Activated CD8-positive, alpha-beta memory T cell treated with anti-CD3 and anti-CD28 coated beads, Interleukin-2, amount 10 ng/mL, durations not matched to agents 7 days and 5 days (primary cell): ENCODE results near the gene SUCLA2. TPM values are rescaled to one million over a fixed set of nuclear protein-coding genes. Genes with fewer than 3 reads are reported as not detected.

Experiments
- ATAC-seq: fragments of 150-1000 bp; cut with Tn5 transposase; one replicate; pipeline ENCODE4 v1.10.0; 2021; ENCODE audit warnings: moderate library complexity
- CTCF ChIA-PET: fragments of 350-600 bp; sonication (Branson Sonifier 250); formaldehyde crosslinking; loops from one replicate; lab custom pipeline; 2021; ENCODE audit warnings: antibody characterized with exemption; lab: Charles Lee
- DNase-seq: peaks from one replicate; pipeline ENCODE4 v3.0.0-alpha.2; 2020
- H3K27ac Mint-ChIP-seq: one replicate; pipeline ENCODE4 v1.8.0; 2021; ENCODE audit warnings: mild to moderate bottlenecking, mixed read lengths
- H3K27me3 Mint-ChIP-seq: one replicate; pipeline ENCODE4 v1.8.0; 2021; ENCODE audit warnings: mixed read lengths
- H3K36me3 Mint-ChIP-seq: one replicate; pipeline ENCODE4 v1.8.0; 2021; ENCODE audit warnings: mild to moderate bottlenecking, mixed read lengths
- H3K4me1 Mint-ChIP-seq: one replicate; pipeline ENCODE4 v1.8.0; 2021; ENCODE audit warnings: mixed read lengths
- H3K4me3 Mint-ChIP-seq: one replicate; pipeline ENCODE4 v1.8.0; 2021; ENCODE audit warnings: mild to moderate bottlenecking, moderate library complexity, mixed read lengths
- H3K9me3 Mint-ChIP-seq: one replicate; pipeline ENCODE4 v1.8.0; 2022; ENCODE audit warnings: low read depth, mixed read lengths
- total RNA-seq, 2 experiments: library from RNA; stranded (reverse); gene quantifications; one replicate each; pipeline ENCODE4 v1.2.3, GENCODE V29; 2021

SUCLA2 gene
- total RNA-seq, 2 experiments from 2014 or later: 33.2 to 44.4 TPM

DNA sequence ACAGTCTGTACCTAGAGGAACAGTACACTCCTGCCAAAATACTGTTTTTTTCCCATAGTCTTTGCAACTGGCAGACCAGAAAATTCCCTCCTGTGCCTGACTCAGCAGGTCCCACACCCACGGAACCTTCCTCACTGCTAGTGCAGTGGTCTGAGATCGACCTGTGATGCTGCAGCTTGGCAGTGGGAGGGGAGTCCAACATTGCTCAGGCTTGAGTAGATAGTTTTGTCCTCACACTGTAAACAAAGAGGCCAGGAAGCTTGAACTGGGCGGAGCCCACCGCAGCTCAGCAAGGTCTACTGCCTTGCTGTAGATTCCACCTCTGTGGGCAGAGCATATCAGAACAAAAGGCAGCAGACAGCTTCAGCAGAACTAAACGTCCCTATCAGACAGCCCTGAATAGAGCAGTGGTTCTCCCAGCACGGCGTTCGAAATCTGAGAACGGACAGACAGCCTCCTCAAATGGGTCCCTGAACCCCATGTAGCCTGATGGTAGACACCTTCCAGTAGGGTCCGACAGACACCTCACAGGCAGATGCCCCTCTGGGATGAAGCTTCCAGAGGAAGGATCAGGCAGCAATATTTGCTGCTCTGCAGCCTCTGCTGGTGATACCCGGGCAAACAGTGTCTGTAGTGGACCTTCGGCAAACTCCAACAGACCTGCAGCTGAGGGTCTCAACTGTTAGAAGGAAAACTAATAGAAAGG is 92.7 kb downstream of the SUCLA2 start:
- Mint-ChIP-seq H3K4me3 (no peak overlapping the region), H3K4me1 (peaks cover 4% of the 10 kb centered on the region), H3K27ac (no peak overlapping the region), H3K36me3 (no peaks in the 10 kb centered on the region), H3K27me3 (no peaks in the 10 kb centered on the region), H3K9me3 (no peaks in the 10 kb centered on the region)
- no peak for DNase-seq
- CTCF ChIA-PET: no interaction called here
- no peak for ATAC-seq

DNA sequence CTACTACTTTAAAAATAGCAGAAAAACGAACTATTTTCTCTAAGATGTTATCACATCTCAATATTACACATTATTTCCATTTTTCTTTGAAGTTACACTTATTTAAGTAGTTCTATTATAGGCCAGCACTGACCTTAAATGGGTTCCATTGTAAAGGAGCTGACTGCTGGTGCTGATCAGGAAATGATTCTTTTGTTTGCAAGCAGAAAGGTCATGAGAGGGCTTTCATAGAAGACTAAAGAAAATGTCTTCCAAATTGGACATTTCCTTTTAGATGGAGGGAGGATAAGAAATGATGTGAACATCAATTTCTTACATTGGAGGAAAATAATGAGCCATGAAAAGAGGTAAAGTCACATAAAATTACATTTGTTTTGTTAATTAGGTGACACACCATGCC is 96.2 kb downstream of the SUCLA2 start:
- Mint-ChIP-seq H3K27ac (no peak overlapping the region), H3K9me3 (no peaks in the 10 kb centered on the region), H3K36me3 (peaks cover 1% of the 10 kb centered on the region), H3K4me3 (no peak overlapping the region), H3K27me3 (no peaks in the 10 kb centered on the region), H3K4me1 (peaks cover 4% of the 10 kb centered on the region)
- CTCF ChIA-PET: no interaction called here
- DNase-seq: no peak
- no peak for ATAC-seq

DNA sequence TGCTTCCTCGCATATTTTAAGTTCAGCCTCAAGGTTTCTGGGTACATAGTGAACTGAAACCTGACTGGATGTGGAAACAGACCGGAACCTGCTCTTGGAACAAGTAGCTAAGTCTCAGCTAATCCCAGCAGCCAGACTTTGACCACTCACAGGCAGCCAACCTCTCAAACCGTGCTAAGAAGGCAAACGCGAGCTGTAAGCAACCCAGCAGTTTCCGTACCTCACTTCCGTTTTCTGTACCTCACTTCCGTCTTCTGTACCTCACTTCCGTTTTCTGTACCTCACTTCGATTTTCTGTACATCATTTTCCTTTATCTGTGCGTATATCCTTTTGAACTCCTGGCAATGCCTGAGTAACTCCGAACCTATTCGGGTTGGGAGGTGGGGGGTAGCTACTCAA is 96.8 kb downstream of the SUCLA2 start:
- ATAC-seq (no peak), DNase-seq (no peak)
- H3K27ac Mint-ChIP-seq: no peak overlapping the region
- H3K36me3 Mint-ChIP-seq: peaks cover 1% of the 10 kb centered on the region
- no peaks in the 10 kb centered on the region for H3K9me3 Mint-ChIP-seq
- no peak overlapping the region for H3K4me3 Mint-ChIP-seq
- H3K27me3 Mint-ChIP-seq: no peaks in the 10 kb centered on the region
- H3K4me1 Mint-ChIP-seq: peaks cover 4% of the 10 kb centered on the region
- CTCF ChIA-PET: no interaction called here

DNA sequence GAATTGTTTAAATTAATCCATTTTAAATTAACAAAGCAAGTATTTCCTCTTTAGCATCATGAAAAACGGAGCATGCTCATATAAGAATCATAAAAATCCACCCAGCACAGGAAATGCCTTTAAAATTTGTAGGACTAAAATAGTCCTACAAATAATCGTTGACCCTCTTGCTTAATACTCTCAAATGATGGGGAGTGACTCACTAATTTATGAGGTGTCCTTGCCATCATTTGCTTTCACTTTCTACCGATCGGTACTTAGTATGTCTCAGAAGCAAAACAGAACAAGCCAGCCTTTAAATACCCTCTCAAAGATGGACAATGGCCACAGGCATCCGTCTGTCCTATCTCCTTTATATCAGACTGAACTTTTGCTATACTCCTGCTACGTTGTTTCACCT is 97.2 kb downstream of the SUCLA2 start:
- Mint-ChIP-seq H3K27me3 (no peaks in the 10 kb centered on the region), H3K9me3 (no peaks in the 10 kb centered on the region), H3K27ac (no peak overlapping the region), H3K4me1 (peaks cover 4% of the 10 kb centered on the region), H3K4me3 (peak overlapping the region; percentile 13), H3K36me3 (peaks cover 1% of the 10 kb centered on the region)
- CTCF ChIA-PET: no interaction called here
- ATAC-seq: no peak
- no peak for DNase-seq

DNA sequence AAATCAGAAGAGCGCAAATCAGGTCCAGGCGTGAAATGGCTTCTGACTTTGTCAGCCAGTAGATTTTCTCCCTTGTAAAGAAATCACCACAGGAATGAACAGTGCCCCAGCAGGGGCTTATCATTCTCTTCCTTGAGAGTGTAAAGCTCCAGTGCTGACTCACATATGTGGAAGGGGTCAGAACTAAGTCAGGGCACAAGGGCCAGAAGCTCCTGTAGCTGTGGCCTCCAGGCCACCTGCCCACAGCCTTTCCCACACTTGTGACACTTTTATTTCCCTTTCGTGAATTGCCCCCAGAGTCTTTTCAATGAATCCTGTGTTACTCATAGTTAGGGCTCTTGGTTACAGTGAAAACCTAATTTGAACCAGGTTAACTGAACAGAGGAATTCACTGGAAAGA is 99.6 kb downstream of the SUCLA2 start:
- CTCF ChIA-PET: no interaction called here
- Mint-ChIP-seq H3K4me3 (no peak overlapping the region), H3K27ac (no peak overlapping the region), H3K4me1 (peaks cover 4% of the 10 kb centered on the region), H3K27me3 (no peaks in the 10 kb centered on the region), H3K9me3 (no peaks in the 10 kb centered on the region), H3K36me3 (peaks cover 1% of the 10 kb centered on the region)
- no peak for DNase-seq
- ATAC-seq: no peak

DNA sequence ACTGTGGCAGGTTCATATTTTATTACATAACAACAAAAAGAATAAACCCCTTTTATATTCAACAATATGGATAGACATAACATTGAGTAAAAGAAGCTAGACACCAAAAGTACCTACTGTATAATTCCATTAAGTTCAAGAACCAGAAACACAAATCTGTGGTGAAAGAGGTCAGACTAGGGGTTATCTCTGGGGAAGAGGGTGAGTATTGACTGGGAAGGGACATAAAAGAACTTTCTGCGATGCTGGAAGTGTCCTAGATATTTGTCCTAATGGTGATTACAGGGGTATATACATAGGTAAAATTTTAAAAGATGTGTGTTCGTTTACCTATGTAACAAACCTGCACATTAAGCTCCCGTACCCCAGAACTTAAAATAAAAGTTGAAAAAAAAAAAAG is 103.0 kb downstream of the SUCLA2 start:
- CTCF ChIA-PET: no interaction called here
- H3K36me3 Mint-ChIP-seq: peaks cover 1% of the 10 kb centered on the region
- H3K27me3 Mint-ChIP-seq: no peaks in the 10 kb centered on the region
- DNase-seq: no peak
- no peaks in the 10 kb centered on the region for H3K4me1 Mint-ChIP-seq
- no peak for ATAC-seq
- H3K27ac Mint-ChIP-seq: no peak overlapping the region
- no peak overlapping the region for H3K4me3 Mint-ChIP-seq
- H3K9me3 Mint-ChIP-seq: no peaks in the 10 kb centered on the region

DNA sequence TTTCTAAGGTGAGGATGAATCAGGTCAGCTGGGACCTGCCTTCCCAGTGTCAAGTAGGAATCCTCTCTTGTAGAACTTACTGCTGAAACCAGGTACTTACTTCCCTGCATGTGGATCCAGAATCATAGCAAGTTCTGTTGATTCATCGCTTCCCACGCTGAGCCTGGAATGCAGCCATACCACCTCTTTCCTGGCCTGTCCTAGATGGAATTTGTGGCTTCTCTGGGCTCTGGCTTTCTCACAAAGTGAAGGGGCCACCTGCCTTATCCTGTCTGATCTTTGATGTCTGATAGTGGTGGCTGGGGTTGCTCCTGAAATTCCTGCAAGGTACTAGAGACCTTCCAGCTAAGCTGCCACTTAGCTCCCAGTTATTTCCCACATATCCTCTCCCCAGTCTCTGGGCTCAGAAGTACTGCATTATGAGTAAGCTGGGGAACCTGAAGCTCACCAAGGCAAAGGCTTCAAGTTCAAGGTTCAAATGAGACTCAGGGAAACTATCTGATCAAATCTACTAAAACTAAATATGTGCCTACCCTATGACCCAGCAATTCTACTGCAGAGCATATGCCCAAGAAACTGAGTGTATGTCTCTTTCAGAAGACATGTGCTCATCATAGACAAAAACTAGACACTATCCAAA is 103.5 kb downstream of the SUCLA2 start:
- Mint-ChIP-seq H3K4me3 (no peak overlapping the region), H3K9me3 (no peaks in the 10 kb centered on the region), H3K4me1 (no peaks in the 10 kb centered on the region), H3K27me3 (no peaks in the 10 kb centered on the region), H3K36me3 (peaks cover 1% of the 10 kb centered on the region), H3K27ac (no peak overlapping the region)
- no peak for DNase-seq
- CTCF ChIA-PET: no interaction called here
- no peak for ATAC-seq

DNA sequence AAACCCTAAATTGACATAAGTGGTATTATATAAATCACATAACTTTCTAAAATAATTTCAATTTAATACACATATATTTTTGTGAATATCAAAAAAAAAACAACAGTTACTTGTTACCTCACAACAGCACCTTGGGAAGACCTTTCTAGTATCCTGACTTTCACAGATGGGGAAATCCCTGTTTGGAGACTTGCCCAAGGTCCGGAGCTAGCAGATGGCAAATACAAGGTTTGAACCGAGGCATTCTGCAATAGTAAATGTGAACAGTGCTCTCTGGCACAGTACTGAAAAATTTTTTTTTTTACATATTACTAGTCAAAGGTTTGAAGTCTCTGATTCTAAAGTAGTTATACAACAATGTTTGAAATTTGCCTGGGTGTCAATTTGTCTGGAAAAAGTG is 104.5 kb downstream of the SUCLA2 start:
- H3K4me3 Mint-ChIP-seq: no peak overlapping the region
- H3K27me3 Mint-ChIP-seq: no peaks in the 10 kb centered on the region
- peaks cover 1% of the 10 kb centered on the region for H3K36me3 Mint-ChIP-seq
- CTCF ChIA-PET: no interaction called here
- no peaks in the 10 kb centered on the region for H3K4me1 Mint-ChIP-seq
- H3K9me3 Mint-ChIP-seq: no peaks in the 10 kb centered on the region
- DNase-seq (no peak), ATAC-seq (no peak)
- no peak overlapping the region for H3K27ac Mint-ChIP-seq

DNA sequence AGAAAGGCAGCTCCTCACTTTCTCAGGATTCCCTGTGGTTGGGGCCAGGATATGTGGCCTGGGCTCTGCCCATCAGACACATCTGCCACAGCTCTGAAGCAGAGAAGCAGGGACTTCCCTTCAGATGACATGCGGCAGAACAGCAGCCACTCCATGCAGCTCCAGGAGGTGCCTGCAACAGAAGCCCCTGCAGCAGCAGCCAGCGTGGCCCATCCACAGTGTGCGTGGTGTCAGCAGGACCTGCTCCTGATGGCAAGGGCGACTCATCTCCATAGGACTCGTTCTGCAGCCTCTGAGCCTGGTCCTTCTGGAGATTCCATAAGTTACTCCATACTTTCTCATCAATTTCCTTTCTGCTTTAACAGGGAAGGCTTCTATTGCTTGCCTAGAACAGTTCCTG is 105.0 kb downstream of the SUCLA2 start:
- Mint-ChIP-seq H3K27me3 (no peaks in the 10 kb centered on the region), H3K4me1 (no peaks in the 10 kb centered on the region), H3K9me3 (no peaks in the 10 kb centered on the region), H3K27ac (no peak overlapping the region), H3K36me3 (peaks cover 1% of the 10 kb centered on the region), H3K4me3 (no peak overlapping the region)
- CTCF ChIA-PET: no interaction called here
- DNase-seq (no peak), ATAC-seq (no peak)

DNA sequence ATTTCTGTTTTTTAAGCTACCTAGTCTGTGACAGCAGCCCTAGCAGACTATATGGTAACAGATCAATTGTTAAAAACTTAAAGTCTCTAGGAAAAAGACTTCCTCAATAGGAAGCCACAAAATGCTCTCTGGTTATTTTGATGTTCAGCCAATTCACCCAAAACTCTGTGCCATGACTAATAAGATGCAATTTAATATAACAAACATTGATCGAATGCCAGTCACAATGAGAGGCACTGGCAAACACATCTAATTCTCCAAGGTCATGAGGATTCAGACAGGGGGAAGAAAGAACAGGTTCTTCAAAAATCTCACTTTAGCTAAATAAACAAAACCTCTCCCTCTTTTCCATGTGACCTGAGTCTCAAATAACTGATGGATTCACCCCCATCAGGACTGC is 107.5 kb downstream of the SUCLA2 start:
- peaks cover 10% of the 10 kb centered on the region for H3K4me1 Mint-ChIP-seq
- ATAC-seq (no peak), DNase-seq (no peak)
- CTCF ChIA-PET: interaction anchor here (1.1 kb wide), 1 partner anchor 69 kb away, joined by 3 read pairs; no protein-coding TSS in a partner anchor
- H3K9me3 Mint-ChIP-seq: peaks cover 1% of the 10 kb centered on the region
- H3K27me3 Mint-ChIP-seq: no peaks in the 10 kb centered on the region
- H3K4me3 Mint-ChIP-seq: no peak overlapping the region
- H3K36me3 Mint-ChIP-seq: peaks cover under 1% of the 10 kb centered on the region
- H3K27ac Mint-ChIP-seq: no peak overlapping the region

Other genes starting within 250 kb of the SUCLA2 start
- gene NUDT15, start 36.5 kb upstream of the SUCLA2 start, total RNA-seq: 10 to 100 TPM; 10.6 to 13.7 TPM
- 10 to 100 TPM; 53.8 to 58.8 TPM for gene MED4, start 93.8 kb upstream of the SUCLA2 start, total RNA-seq
- gene ITM2B, start 231.9 kb upstream of the SUCLA2 start, total RNA-seq: 100 to 1,000 TPM; 163 to 197 TPM